Muscle of back (tissue), 11 donors: ENCODE data around the gene PI4K2B. TPM values are rescaled to one million over a fixed set of nuclear protein-coding genes. Genes with fewer than 3 reads are reported as not detected.
"Not testable (repeated sequence)": the region's sequence is repeated elsewhere in the genome, so short reads cannot be mapped to it uniquely, and the experiment has no call there.

Source experiments
- DNase-seq, 3 donors: peaks; one replicate each; pipeline versions ENCODE4 v3.0.0 to v3.0.0-alpha.2; 2013
- polyA plus RNA-seq, 10 donors: library from polyadenylated mRNA; unstranded; fragments of 120-200 nt; gene quantifications; one replicate each; pipeline ENCODE4 v1.2.1, GENCODE V29; 2013; ENCODE audit not compliant: insufficient read length in 10 of 10

Gene PI4K2B
- polyA plus RNA-seq, 10 donors, result 7.4 to 11.3 (median 10.0) TPM

- DNase-seq, result not testable (repeated sequence)
These were observed 6.9 kb downstream of the PI4K2B start for GRCh38 chr4:25240754-25241210.

DNA sequence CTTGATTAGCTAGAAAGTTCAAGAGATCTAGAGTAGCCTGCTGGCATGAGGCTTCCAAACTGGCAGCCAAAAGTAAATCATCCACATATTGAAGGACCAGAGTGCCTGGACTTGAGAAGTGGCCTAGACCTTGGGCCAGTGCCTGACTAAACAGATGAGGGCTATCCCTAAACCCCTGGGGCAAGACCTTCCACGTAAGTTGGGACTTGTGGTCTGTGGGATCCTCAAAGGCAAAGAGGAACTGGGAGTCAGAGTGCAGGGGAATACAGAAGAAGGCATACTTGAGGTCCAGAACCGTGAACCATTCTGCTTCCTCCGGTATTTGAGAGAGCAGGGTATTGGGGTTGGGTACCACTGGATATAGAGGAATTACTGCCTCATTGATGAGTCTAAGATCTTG is 8.4 kb downstream of the PI4K2B start:
- not testable (repeated sequence) for DNase-seq

DNA sequence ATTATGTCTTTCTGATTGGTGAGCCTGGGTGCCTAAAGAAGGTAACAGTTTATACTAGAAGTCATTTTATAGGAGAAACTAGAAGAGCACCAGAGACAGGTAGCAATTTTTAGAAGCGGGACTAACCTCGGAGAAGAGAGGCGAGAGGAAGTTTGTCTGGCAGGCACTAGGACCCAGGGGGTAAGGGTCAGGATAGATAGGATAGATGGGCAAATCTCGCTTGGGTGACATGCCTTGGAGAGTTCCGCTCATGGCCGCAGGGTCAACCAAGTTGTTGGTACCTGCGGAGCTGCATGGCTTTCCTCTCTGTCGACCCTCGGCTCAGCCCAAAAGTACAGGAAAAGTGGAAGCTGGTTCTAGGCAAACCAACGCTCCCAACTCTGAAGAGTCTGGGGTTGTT is 11.3 kb downstream of the PI4K2B start:
- no peak for DNase-seq

- DNase-seq, result no peak
These were observed 13.1 kb downstream of the PI4K2B start for GRCh38 chr4:25246680-25247611.

DNA sequence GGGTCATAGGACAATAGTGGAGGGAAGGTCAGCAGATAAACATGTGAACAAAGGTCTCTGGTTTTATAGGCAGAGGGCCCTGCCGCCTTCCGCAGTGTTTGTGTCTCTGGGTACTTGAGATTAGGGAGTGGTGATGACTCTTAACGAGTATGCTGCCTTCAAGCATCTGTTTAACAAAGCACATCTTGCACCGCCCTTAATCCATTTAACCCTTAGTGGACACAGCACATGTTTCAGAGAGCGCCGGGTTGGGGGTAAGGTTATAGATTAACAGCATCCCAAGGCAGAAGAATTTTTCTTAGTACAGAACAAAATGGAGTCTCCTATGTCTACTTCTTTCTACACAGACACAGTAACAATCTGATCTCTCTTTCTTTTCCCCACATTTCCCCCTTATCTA is 15.0 kb downstream of the PI4K2B start:
- DNase-seq, result not testable (repeated sequence)

GRCh38 chr4:25249494-25249893 is 15.7 kb downstream of the PI4K2B start:
- DNase-seq, result not testable (repeated sequence)

GRCh38 chr4:25252230-25253070 is 18.6 kb downstream of the PI4K2B start:
- DNase-seq, result no peak

GRCh38 chr4:25253071-25253445 is 19.2 kb downstream of the PI4K2B start:
- no peak for DNase-seq

GRCh38 chr4:25253786-25254185 is 20.0 kb downstream of the PI4K2B start:
- not testable (repeated sequence) for DNase-seq

GRCh38 chr4:25258980-25259578 is 25.2 kb downstream of the PI4K2B start:
- DNase-seq, result no peak

- no peak for DNase-seq
These were observed 38.0 kb downstream of the PI4K2B start for GRCh38 chr4:25271866-25272265.

DNA sequence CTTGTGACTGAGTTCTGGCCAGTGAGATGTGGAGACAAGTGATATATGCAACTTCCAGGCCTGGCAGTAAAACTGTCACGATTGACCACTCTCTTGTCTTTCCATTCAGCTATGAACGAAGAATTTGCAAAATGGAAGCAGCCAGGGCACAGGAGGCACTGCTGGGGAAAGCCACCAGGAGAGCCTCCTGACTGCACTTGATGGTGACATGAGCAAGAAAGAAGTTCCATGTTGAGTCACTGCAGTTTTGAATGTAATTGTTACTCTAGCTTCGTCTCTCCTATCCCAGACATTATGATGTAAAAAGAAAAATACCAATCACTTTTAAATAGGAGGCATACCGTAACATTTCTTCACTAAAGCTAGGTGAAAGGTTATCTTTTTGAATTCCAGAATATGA is 46.4 kb downstream of the PI4K2B start:
- DNase-seq, result no peak

GRCh38 chr4:25283948-25284347 is 50.1 kb downstream of the PI4K2B start:
- no peak for DNase-seq

GRCh38 chr4:25284466-25284865 is 50.6 kb downstream of the PI4K2B start:
- no peak for DNase-seq

DNA sequence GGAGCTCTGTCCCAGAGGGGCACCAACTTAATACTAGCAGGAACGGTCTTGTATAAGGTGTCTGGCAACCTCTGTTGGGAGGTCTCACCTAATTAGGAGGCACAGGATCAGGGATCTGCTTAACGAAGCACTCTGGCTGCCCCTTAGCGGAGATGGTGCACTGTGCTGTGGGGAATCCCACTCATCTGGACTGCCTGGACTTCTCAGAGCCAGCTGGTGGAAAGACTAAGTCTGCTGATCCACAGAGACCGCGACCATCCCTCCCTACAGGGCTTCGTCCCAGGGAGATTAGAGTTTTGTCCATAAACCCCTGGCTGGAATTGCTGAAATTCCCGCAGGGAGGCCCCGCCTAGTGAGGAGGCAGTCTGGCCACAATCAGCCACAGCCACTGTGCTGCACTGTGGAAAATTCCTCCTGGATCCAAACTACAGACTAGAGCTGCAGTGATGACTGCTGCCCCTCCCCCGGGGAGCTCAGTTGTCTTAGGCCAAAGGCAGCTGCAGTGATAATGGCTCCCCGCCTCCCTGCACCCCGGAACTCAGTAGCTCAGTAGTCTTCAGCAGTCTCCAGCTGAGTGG is 56.7 kb downstream of the PI4K2B start:
- no peak for DNase-seq

- no peak for DNase-seq
These were observed 57.4 kb downstream of the PI4K2B start for GRCh38 chr4:25291158-25291733.

DNA sequence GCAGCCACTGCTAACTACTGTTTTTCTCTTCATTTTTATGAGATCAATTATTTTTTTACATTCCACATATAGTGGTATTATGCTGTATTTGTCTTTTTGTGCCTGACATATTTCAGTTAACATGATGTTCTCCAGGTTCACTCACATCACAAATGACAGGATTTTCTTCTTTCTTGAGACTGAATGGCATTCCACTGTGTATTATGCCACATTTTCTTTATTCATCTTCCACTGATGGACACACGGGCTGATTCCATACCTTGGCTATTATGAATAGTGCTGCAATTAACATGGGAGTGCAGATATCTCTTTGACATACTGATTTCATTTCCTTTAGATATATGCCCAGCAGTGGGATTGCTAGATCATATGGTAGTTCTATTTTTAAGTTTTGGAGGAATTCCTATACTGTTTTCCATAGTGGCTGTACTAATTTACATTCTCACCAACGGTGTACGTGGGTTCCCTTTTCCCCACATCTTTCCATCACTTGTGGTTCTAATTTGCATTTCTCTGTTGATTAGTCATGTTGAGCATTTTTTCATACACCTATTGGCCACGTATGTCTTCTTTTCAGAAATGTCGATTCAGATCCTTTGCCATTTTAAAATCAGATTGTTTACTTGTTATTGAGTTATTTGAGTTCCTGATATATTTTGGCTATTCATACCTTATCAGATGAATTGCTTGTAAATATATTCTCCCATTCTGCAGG is 63.9 kb downstream of the PI4K2B start:
- DNase-seq, result no peak

DNA sequence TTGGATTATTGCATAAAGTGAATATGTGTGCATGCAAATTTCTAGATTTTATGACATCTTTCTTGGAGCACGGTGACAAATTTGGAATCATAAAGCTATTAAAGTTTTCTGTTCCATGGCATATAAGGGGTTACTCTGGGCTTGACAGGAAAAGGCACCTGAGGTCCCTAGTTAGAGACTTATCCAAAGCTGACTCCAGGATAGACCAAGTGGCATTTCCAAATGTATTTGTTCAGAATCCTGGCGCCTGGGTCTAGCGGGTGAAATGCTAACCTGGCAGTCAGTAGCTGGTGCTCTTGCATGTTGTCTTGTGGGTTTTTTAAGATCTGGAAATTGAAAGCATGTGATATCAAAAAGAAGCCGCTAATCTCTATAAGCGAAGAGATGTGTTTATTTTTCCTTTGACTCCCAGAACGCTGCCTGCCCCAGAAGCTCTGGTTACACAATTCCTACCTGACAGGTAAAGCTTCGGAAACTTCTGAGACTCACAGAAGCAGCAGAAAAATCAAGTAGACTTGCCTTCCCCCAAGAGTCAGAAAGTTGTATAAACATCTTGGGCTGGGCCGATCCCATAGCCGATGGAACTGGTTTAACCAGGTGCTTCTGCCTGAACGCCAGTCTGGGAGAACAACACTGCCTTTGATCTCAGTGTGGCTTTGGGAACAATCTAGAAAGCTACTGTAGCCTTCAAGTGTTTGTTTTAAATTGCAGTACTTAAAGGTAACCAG is 65.8 kb downstream of the PI4K2B start:
- DNase-seq, result no peak

DNA sequence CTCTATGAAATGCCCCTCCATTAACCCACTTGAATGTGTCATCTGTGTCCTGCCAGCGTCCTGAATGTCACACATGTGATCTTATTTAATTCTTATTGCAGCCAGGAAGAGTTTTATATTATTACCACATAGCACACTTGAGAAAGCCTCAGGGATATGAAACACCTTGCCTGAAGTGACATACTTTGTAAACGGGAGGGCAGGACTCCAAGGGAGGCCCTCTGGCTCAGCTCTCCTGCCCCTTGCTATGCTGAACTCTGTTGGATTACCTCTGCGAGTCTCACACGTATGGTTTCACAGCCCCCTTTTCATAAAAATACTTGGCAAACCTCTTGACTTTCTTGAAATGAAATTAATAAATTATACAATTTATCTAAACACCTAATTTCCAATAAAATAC is 67.6 kb downstream of the PI4K2B start:
- no peak for DNase-seq

GRCh38 chr4:25302626-25303025 is 68.8 kb downstream of the PI4K2B start:
- DNase-seq, result no peak
